DOHH2 (cell line): ENCODE data around the gene SNCAIP.

Experiments used
- EZH2phosphoT487 ChIP-seq: fragments of 200-600 bp; sonication (generic); IDR thresholded peaks from 2 replicates; pipeline ENCODE4 v1.6.1; 2017; ENCODE audit warnings: borderline replicate concordance, mild to moderate bottlenecking, antibody characterized with exemption, low read length, moderate library complexity, mixed read lengths
- TF ChIP-seq, protein P1 (sequence below): fragments of 200-600 bp; sonication (generic); IDR thresholded peaks from one replicate; pipeline ENCODE4 v1.5.1; 2014; ENCODE audit warnings: antibody characterized with exemption, mild to moderate bottlenecking, low read depth, low read length; ENCODE audit not compliant: poor library complexity, severe bottlenecking

DNA sequence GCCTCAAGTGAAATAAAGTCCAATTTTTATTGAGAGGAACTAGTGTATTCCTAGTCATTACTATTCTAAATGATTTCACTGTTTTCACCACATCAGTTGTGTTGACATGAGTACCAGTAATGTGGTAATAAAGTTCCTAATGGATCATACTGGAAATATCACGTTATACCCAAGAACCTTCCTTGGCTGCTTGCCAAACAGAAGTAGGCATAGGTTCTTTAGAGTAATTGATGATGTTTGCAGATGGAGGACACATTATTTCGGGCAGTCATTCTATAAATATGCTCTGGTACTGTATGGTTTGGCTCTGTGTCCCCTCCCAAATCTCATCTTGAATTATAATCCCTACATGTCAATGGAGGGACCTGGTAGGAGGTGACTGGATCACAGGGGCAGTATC, 15.1 kb downstream of the SNCAIP start:
- TF ChIP-seq, protein P1, sequence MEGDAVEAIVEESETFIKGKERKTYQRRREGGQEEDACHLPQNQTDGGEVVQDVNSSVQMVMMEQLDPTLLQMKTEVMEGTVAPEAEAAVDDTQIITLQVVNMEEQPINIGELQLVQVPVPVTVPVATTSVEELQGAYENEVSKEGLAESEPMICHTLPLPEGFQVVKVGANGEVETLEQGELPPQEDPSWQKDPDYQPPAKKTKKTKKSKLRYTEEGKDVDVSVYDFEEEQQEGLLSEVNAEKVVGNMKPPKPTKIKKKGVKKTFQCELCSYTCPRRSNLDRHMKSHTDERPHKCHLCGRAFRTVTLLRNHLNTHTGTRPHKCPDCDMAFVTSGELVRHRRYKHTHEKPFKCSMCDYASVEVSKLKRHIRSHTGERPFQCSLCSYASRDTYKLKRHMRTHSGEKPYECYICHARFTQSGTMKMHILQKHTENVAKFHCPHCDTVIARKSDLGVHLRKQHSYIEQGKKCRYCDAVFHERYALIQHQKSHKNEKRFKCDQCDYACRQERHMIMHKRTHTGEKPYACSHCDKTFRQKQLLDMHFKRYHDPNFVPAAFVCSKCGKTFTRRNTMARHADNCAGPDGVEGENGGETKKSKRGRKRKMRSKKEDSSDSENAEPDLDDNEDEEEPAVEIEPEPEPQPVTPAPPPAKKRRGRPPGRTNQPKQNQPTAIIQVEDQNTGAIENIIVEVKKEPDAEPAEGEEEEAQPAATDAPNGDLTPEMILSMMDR = no peak
- TF ChIP-seq EZH2phosphoT487 = no peak
